HL-60 (cell line): Measurements from ENCODE around the gene CDH22.

Experiments used
- CTCF ChIP-seq: IDR thresholded peaks from one replicate; pipeline ENCODE4 v1.5.1; 2011; ENCODE audit warnings: low read length, control low read depth, inconsistent platforms; ENCODE audit not compliant: insufficient read depth
- POLR2AphosphoS5 ChIP-seq: IDR thresholded peaks from 2 replicates; pipeline ENCODE4 v1.6.1; 2012; ENCODE audit warnings: low read depth
- REST ChIP-seq: IDR thresholded peaks from 2 replicates; pipeline ENCODE4 v1.6.1; 2012; ENCODE audit warnings: low read depth; ENCODE audit not compliant: insufficient replicate concordance

GRCh38 chr20:46145713-46146112 lies 162.6 kb downstream of the CDH22 start:
- no peak for TF ChIP-seq CTCF
- TF ChIP-seq POLR2AphosphoS5 = no peak
- TF ChIP-seq REST = no peak
